ENCODE results near the gene BCAR1. TPM values are rescaled to one million over a fixed set of nuclear protein-coding genes. Genes with fewer than 3 reads are reported as not detected.

The BCAR1 gene
- total RNA-seq, 1 experiment from 2014 or later, result 93.5 TPM

Other genes with a start within 250 kb of the BCAR1 start
- 0.06 and 0.24 TPM in 2 replicates for gene LDHD, start 134.8 kb downstream of the BCAR1 start, total RNA-seq (2014; rRNA removed; shearing (Covaris generic))
- 13.9 and 18.4 TPM in 2 replicates for gene ZFP1, start 103.1 kb downstream of the BCAR1 start, total RNA-seq (2014; rRNA removed; shearing (Covaris generic))
- gene CTRB2, start 44.5 kb downstream of the BCAR1 start, total RNA-seq (2014; rRNA removed; shearing (Covaris generic)), result not detected in 2 replicates
- not detected in 2 replicates for gene CTRB1, start 32.6 kb downstream of the BCAR1 start, total RNA-seq (2014; rRNA removed; shearing (Covaris generic))
- 90.3 and 114 TPM in 2 replicates for gene CFDP1, start 181.9 kb upstream of the BCAR1 start, total RNA-seq (2014; rRNA removed; shearing (Covaris generic))
- gene TMEM170A, start 213.1 kb upstream of the BCAR1 start, total RNA-seq (2014; rRNA removed; shearing (Covaris generic)), result 17.7 and 23.7 TPM in 2 replicates
- gene CHST6, start 243.8 kb upstream of the BCAR1 start, total RNA-seq (2014; rRNA removed; shearing (Covaris generic)), result not detected in 2 replicates